GM18508 (cell line): ENCODE results near the gene ANKRD40CL.
"Not testable (repeated sequence)": the region's sequence is repeated elsewhere in the genome, so short reads cannot be mapped to it uniquely, and the experiment has no call there.

Experiments used
- ATAC-seq: cut with Tn5 transposase; IDR thresholded peaks from one replicate; pipeline ENCODE4 v1.9.1; 2021; ENCODE audit warnings: moderate number of reproducible peaks; ENCODE audit not compliant: insufficient read depth, unreplicated experiment

The ANKRD40CL gene

DNA sequence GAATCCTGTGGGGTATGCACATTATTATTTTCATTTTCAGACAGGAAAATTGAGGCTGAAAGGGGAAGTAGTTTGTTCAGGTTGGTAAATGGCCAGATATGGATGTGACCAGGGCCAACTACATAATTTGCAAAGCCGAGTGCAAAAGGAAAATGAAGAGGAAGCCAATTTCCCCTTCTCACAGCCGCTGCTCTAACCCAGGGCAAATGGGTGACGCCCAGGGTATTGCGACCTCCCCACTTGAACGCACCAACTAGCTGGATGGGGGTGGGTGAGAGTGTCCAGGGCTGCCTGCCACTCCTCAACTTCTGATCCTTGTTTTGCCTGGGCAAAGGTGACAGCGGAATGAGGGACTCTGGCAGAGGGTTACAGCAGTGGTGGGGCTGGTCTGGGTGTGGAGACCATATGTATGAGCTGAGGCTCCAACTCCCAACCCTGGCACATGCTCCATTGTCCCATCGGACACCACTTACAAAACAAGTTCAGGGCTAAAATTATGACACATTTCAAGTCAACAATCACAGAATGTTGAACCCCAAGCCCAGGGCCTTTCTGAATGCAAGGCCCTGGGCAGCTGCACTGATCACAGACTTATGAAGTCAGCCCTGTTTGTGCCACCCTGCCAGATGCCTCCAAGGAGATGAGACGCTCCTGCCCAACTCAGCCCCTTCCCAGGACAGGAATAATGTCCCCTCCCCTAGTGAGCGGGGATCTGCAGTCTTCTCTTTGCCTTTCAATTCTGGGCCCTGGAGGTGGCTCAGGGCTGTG, 1.7 kb downstream of the ANKRD40CL start:
- ATAC-seq, result no peak

DNA sequence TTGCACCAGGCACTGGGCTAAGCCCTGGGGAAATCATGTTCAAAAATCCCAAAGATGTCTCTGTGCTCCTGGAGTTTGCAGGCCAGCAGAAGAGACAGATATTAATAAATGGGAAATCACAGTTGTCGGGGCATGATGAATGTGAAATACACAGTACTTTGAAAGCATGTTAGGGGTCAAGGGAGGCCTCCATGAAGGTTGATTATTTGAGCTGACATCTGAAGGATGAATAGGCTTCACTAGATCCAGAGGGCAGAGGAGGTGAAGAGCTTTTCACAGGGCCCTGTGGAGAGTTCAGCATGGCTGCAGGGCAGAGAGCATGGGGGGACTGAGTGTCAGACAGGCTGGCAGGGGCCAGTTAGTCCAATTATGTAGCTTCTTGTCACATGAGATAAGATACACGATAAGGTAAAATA, 2.6 kb downstream of the ANKRD40CL start:
- ATAC-seq, result no peak

DNA sequence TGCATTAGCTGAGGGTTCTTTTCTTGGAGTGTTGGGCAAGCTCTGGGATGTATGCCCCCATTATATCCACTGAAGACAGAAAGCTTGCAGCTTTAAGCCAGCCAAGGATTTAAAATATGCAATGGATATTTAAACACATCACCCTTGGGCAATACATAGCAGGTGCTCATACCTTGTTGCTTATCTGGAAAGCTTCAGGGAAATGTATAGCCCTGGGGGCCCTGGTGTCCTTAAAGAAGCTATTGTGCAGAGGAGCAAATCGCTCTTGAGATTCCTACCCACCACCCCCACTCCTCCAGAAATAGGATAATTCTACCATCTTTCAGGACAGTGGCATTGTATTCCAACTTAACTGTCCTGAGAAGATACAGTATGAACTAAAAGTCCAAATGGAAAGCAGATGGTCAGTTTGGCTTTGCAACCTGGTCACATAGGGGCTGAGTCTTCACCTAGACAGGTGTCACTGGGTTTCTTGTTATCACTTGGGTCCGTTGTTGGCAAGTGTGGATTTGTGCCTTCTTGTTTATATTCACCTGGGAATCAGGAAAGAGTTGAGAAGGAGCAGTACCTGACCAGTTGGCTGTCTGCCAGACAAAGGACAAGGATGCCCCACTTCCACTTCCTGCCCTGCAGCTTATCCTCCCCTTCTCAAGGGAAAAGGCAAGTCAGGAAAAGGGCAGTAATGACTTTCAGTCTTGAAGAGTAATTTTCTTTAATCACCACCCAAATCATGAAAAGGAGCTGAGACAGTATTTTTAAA, 3.4 kb downstream of the ANKRD40CL start:
- ATAC-seq, result no peak

- no peak for ATAC-seq
Measured at GRCh38 chr17:50762177-50762576, 5.1 kb downstream of the ANKRD40CL start.

- ATAC-seq, result no peak
Measured at GRCh38 chr17:50758989-50759544, 8.3 kb downstream of the ANKRD40CL start.

DNA sequence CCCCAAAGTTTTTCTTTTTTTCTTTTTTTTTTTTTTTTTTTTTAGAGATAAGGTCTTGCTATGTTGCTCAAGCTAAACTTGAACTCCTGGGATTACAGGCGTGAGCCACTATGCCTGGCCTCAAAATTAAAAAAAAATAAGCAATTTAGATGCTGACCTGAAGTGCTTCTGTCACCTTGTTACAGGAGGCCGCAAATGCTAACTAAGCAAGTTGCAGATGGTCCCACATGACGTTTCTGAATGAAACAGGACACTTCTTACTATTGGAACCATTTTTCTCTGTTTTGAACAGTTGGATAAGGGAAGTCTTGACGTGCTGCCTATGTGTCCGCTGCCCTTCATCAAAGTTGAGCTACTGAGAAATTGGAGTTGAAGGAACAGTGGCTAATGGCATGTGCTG, 8.8 kb downstream of the ANKRD40CL start:
- ATAC-seq, result no peak

DNA sequence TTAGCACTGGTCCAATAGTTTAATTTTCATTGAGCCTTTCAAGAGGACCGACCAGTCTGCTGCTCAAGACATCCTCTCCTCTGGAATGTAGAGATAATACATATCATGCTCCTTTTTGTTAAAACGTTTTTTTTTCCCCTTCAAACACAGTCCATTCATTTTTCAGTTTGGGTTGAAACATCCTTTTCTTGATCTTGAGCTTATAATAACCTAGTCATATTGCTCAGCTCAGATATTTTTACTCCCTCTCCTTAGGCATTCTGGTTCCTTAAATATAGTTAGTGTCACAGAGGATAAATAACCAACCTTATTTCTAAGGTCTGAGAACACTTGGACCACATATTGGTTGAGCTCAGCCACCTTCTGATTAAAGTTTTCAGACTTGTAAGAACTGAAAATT, 12.8 kb downstream of the ANKRD40CL start:
- no peak for ATAC-seq

DNA sequence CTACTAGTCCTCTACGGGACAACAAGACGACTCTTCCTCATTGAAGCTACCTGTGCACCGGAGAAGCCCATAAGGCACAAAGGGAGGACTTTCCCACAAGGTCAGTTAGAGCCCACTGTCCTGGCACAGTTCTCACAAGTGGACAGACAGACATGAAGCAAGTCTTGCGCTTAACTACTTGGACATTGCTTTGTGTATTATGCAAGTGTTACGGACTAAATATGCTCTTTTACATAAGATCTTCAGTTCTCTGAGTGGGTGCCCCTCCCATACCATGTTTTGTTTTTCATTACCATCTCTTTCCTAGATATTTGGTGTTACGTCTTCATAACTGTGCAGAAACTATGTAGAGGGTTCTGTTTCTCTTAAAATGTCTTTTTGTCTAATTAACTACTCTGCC, 18.1 kb downstream of the ANKRD40CL start:
- no peak for ATAC-seq

DNA sequence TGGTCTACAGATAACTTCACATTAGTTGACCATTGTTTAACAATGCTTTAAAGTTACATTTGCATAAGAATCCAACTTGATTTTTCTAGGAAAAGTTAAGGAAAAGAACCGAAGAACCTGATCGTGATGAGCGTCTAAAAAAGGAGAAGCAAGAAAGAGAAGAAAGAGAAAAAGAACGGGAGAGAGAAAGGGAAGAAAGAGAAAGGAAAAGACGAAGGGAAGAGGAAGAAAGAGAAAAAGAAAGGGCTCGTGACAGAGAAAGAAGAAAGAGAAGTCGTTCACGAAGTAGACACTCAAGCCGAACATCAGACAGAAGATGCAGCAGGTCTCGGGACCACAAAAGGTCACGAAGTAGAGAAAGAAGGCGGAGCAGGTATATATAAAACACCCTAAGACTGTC, 21.7 kb downstream of the ANKRD40CL start:
- no peak for ATAC-seq

GRCh38 chr17:50739098-50739497, 28.2 kb downstream of the ANKRD40CL start:
- ATAC-seq, result no peak

DNA sequence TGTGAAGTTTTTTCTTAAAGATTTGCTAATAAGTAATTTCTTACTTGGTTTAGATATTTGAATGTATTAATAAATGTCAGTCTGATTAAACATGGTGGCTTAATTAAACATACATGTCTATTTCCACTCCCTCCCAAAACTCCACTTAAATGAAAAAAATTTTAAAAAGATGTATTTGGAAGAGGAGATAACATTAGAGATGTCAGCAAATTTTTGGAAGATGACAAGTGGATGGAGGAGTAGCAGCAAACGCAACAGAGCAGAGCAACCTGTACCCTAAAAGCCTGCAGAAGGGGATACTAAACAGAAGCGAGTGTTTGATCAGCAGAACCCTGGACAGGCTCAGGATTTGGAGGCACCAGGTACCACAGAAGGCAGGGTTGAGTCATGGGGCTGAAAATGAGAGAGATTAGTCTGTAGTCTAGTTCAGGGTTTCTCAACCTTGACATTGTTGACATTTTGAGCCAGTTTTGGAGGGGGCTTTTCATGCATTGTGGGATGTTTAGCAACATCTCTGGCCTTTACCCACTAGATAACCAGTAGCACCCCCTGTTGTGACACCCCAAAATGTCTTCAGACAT, 30.1 kb downstream of the ANKRD40CL start:
- ATAC-seq, result no peak

DNA sequence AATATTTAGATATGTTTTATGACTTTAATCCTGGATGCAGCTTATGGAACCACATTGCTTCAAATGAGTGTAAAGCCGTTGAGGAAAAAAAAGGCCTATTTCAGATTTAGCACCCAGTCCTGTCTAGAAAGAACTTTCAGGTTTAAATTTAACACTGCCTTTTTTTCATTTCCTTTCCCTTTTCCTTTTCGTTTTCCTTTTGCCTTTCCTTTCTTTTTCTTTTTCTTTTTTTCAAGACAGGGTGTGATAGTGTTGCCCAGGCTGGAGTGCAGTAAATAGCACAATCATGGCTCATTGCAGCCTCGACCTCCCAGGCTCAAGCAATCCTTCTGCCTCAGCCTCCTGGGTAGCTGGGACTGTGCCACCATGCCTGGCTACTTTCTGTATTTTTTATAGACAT, 32.0 kb downstream of the ANKRD40CL start:
- no peak for ATAC-seq

- no peak for ATAC-seq
Measured at GRCh38 chr17:50731575-50732460, 35.5 kb downstream of the ANKRD40CL start.

DNA sequence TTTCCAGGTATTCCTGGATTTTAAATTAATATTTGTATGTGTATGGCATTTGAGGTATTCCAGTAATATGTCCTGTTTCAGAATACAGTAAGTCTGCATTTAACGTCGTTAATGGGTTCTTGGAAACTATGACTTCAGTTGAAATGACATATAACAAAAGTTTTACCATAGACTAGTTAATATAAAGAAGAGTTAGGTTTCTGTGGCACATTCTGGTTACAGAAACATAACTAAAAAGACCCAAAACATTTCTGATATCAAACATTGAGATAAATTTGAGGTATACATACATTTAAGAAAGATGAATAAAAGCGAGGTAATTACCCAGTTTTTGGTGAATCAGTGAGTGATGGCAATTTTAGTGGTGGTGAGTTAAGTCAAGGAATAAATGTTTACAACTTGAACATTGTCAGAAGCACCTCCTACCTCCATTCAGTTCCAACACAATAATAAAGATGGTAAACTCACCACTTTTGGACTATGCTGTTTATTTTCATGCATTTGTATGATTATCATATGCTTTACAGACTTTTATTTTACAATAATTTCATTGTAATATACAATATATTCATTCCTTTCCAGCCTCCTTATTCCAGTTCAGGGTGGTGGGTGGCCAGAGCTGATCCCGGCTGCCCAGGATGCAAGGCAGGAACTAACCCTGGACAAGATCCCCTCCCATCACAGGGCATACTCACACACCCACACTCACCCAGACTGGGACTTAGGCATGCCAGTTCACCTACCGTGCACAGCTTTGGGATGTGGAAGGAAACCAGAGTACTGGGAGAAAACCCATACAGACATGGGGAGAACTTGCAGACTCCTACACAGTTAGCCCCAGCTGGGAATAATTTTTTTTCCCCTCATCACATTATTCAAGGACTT, 38.2 kb downstream of the ANKRD40CL start:
- no peak for ATAC-seq

GRCh38 chr17:50728112-50728429, 39.2 kb downstream of the ANKRD40CL start:
- no peak for ATAC-seq

- no peak for ATAC-seq
Measured at GRCh38 chr17:50725769-50726655, 41.3 kb downstream of the ANKRD40CL start.

- ATAC-seq, result not testable (repeated sequence)
Measured at GRCh38 chr17:50724622-50725021, 42.7 kb downstream of the ANKRD40CL start.

GRCh38 chr17:50722746-50723145, 44.6 kb downstream of the ANKRD40CL start:
- no peak for ATAC-seq
